HEK293 (cell line): ENCODE results near the gene ATXN1L.
"Not testable (repeated sequence)": the region's sequence is repeated elsewhere in the genome, so short reads cannot be mapped to it uniquely, and the experiment has no call there.

Source experiments
- TF ChIP-seq, protein P1 (sequence below): fragments of 450-650 bp; formaldehyde crosslinking; IDR thresholded peaks from 2 replicates; pipeline ENCODE4 v1.5.1; 2016; ENCODE audit warnings: missing biosample characterization, missing genetic modification characterization
- TF ChIP-seq, protein P2 (sequence below): fragments of 450-650 bp; formaldehyde crosslinking; IDR thresholded peaks from 2 replicates; pipeline ENCODE4 v1.5.1; 2016; ENCODE audit warnings: missing biosample characterization, missing genetic modification characterization
- TF ChIP-seq, protein P3 (sequence below): fragments of 450-650 bp; formaldehyde crosslinking; IDR thresholded peaks from 2 replicates; pipeline ENCODE4 v1.5.1; 2017; ENCODE audit warnings: missing biosample characterization, missing genetic modification characterization
- TF ChIP-seq, protein P4 (sequence below): fragments of 450-650 bp; formaldehyde crosslinking; IDR thresholded peaks from 2 replicates; pipeline ENCODE4 v1.5.1; 2016; ENCODE audit warnings: missing biosample characterization, missing genetic modification characterization

- TF ChIP-seq, protein P1, sequence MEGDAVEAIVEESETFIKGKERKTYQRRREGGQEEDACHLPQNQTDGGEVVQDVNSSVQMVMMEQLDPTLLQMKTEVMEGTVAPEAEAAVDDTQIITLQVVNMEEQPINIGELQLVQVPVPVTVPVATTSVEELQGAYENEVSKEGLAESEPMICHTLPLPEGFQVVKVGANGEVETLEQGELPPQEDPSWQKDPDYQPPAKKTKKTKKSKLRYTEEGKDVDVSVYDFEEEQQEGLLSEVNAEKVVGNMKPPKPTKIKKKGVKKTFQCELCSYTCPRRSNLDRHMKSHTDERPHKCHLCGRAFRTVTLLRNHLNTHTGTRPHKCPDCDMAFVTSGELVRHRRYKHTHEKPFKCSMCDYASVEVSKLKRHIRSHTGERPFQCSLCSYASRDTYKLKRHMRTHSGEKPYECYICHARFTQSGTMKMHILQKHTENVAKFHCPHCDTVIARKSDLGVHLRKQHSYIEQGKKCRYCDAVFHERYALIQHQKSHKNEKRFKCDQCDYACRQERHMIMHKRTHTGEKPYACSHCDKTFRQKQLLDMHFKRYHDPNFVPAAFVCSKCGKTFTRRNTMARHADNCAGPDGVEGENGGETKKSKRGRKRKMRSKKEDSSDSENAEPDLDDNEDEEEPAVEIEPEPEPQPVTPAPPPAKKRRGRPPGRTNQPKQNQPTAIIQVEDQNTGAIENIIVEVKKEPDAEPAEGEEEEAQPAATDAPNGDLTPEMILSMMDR, result not testable (repeated sequence)
- TF ChIP-seq, protein P2, sequence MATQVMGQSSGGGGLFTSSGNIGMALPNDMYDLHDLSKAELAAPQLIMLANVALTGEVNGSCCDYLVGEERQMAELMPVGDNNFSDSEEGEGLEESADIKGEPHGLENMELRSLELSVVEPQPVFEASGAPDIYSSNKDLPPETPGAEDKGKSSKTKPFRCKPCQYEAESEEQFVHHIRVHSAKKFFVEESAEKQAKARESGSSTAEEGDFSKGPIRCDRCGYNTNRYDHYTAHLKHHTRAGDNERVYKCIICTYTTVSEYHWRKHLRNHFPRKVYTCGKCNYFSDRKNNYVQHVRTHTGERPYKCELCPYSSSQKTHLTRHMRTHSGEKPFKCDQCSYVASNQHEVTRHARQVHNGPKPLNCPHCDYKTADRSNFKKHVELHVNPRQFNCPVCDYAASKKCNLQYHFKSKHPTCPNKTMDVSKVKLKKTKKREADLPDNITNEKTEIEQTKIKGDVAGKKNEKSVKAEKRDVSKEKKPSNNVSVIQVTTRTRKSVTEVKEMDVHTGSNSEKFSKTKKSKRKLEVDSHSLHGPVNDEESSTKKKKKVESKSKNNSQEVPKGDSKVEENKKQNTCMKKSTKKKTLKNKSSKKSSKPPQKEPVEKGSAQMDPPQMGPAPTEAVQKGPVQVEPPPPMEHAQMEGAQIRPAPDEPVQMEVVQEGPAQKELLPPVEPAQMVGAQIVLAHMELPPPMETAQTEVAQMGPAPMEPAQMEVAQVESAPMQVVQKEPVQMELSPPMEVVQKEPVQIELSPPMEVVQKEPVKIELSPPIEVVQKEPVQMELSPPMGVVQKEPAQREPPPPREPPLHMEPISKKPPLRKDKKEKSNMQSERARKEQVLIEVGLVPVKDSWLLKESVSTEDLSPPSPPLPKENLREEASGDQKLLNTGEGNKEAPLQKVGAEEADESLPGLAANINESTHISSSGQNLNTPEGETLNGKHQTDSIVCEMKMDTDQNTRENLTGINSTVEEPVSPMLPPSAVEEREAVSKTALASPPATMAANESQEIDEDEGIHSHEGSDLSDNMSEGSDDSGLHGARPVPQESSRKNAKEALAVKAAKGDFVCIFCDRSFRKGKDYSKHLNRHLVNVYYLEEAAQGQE (tag by site-specific recombination), result not testable (repeated sequence)
- TF ChIP-seq, protein P3, sequence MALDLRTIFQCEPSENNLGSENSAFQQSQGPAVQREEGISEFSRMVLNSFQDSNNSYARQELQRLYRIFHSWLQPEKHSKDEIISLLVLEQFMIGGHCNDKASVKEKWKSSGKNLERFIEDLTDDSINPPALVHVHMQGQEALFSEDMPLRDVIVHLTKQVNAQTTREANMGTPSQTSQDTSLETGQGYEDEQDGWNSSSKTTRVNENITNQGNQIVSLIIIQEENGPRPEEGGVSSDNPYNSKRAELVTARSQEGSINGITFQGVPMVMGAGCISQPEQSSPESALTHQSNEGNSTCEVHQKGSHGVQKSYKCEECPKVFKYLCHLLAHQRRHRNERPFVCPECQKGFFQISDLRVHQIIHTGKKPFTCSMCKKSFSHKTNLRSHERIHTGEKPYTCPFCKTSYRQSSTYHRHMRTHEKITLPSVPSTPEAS (tag by site-specific recombination), result not testable (repeated sequence)
- TF ChIP-seq, protein P4, sequence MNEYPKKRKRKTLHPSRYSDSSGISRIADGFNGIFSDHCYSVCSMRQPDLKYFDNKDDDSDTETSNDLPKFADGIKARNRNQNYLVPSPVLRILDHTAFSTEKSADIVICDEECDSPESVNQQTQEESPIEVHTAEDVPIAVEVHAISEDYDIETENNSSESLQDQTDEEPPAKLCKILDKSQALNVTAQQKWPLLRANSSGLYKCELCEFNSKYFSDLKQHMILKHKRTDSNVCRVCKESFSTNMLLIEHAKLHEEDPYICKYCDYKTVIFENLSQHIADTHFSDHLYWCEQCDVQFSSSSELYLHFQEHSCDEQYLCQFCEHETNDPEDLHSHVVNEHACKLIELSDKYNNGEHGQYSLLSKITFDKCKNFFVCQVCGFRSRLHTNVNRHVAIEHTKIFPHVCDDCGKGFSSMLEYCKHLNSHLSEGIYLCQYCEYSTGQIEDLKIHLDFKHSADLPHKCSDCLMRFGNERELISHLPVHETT (tag by site-specific recombination), result not testable (repeated sequence)
These were observed 21.4 kb downstream of the ATXN1L start for GRCh38 chr16:71867175-71867574.
